Measurements from ENCODE around the gene SRD5A1. TPM values are rescaled to one million over a fixed set of nuclear protein-coding genes. Genes with fewer than 3 reads are reported as not detected.

The SRD5A1 gene
- total and polyA plus RNA-seq, 2 of the 8 experiments (the other 6 are each of a cell fraction or from before 2014, with no cell fraction given), result 34.7 to 42.4 TPM

DNA sequence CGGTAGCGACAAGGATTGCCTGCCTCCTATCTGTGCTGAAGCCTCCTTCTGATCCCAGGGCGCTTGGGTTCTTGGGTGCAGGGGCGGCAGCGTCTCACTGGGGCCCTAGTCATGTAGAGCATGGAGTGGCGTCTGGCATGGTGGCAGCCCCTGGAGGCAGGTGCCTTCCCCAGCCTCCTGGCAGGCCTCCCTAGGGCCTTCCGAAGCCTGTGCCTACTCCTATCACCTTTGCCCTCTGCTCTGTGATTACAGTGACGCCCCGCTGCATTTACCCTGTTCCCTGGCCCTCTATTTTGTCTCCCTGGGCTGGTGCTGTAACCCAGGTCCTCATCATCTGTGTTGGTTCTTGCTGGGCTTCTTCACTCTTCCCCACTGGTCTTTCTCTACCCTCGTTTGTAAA is 3.8 kb downstream of the SRD5A1 start (continued):
- TF ChIP-seq RAD21 (IDR thresholded peaks at IDR 0.05 in 1 of 2, conservative IDR thresholded peaks at IDR 0.05 in 1 of 2; ENCODE audit: low read depth in 2 of 2, low read length in 2 of 2) (no peak), SAP30 (IDR thresholded peaks at IDR 0.05; ENCODE audit: insufficient read depth, insufficient replicate concordance, low read length) (no peak), GTF2F1 (IDR thresholded peaks at IDR 0.05; ENCODE audit: borderline replicate concordance, low read depth, low read length) (no peak), FOSL1 (IDR thresholded peaks at IDR 0.05; ENCODE audit: insufficient read depth, low read depth, low read length) (no peak)

All from H1 (cell line).